Kidney (tissue), 14 donors: Measurements from ENCODE around the gene VTI1A. TPM values are rescaled to one million over a fixed set of nuclear protein-coding genes. Genes with fewer than 3 reads are reported as not detected.

Source experiments
- DNase-seq, 5 donors: peaks; one replicate each; pipeline ENCODE4 v3.0.0-alpha.2; 2013 to 2020
- FAIRE-seq: peaks from 2 replicates; lab custom pipeline; 2012; peaks lifted over from hg19 to GRCh38; lab: Jason Lieb, UNC
- H3K27ac ChIP-seq, 2 donors: one replicate each; pipeline ENCODE4 v1.7.0; 2013; ENCODE audit warnings: low read depth in 2 of 2, low read length in 2 of 2, inconsistent platforms in 1 of 2
- H3K27me3 ChIP-seq: one replicate; pipeline ENCODE4 v1.7.1; 2013; ENCODE audit warnings: low read length, inconsistent platforms; ENCODE audit not compliant: control insufficient read depth, insufficient read depth
- H3K36me3 ChIP-seq, 3 donors: one replicate each; pipeline versions ENCODE4 v1.7.0 to v1.7.1; 2013; ENCODE audit warnings: low read length in 3 of 3, control low read depth in 1 of 3, inconsistent platforms in 1 of 3; ENCODE audit not compliant: insufficient read depth in 3 of 3, control insufficient read depth in 2 of 3
- H3K4me1 ChIP-seq, 3 donors: one replicate each; pipeline versions ENCODE4 v1.7.0 to v1.7.1; 2013; ENCODE audit warnings: low read length in 3 of 3, inconsistent platforms in 1 of 3, low read depth in 1 of 3; ENCODE audit not compliant: control insufficient read depth in 2 of 3, insufficient read depth in 2 of 3
- H3K4me3 ChIP-seq, 3 donors: one replicate each; pipeline versions ENCODE4 v1.7.0 to v1.8.1; 2013; ENCODE audit warnings: low read length in 3 of 3, control low read depth in 1 of 3, inconsistent platforms in 1 of 3
- H3K9ac ChIP-seq, 3 donors: one replicate each; pipeline versions ENCODE4 v1.7.0 to v1.7.1; 2013; ENCODE audit warnings: low read length in 3 of 3, control low read depth in 1 of 3, inconsistent platforms in 1 of 3
- H3K9me3 ChIP-seq, 3 donors: one replicate each; pipeline versions ENCODE4 v1.7.0 to v1.7.1; 2013; ENCODE audit warnings: low read length in 3 of 3, control low read depth in 1 of 3, inconsistent platforms in 1 of 3; ENCODE audit not compliant: control insufficient read depth in 2 of 3, insufficient read depth in 1 of 3
- intact Hi-C: fragments of 100-400 bp; cut with DNase I; formaldehyde crosslinking; loops from one replicate; pipeline ENCODE4 v1.11.1; 2022
- polyA plus RNA-seq: library from polyadenylated mRNA; stranded (reverse); fragments of 350-450 nt; fragmentation: Illumina TruSeq; extraction: RNeasy Lipid Tissue Mini Kit (QIAGEN cat#74804); gene quantifications from one replicate; pipeline ENCODE4 v1.2.3, GENCODE V29; 2014; ENCODE audit warnings: low read depth, low replicate concordance; ENCODE audit not compliant: insufficient read depth
- total RNA-seq: library from RNA; stranded (reverse); fragmentation: NEBNext Ultra II Directional; extraction: Animal tissue kit (Norgen Biotek cat#: 25700); gene quantifications from one replicate; pipeline ENCODE4 v1.2.1, GENCODE V29; 2021
- TF ChIP-seq, protein P1 (sequence below): IDR thresholded peaks from 3 replicates; pipeline ENCODE4 v1.5.1; 2012; ENCODE audit warnings: mild to moderate bottlenecking, moderate library complexity, borderline replicate concordance; ENCODE audit not compliant: insufficient read depth; ENCODE audit errors: extremely low read depth
- donor health status: control.
- donor health status: control.
- donor health status: control.
- donor health status: control.
- donor health status: control.
- donor health status: DM: yes; HTN: yes; CAD: no.
- donor health status: Normal renal cell carcinoma (clear cell type).

VTI1A gene
- total and polyA plus RNA-seq, 2 donors from 2014 or later, result 9.2 to 41.8 TPM

DNA sequence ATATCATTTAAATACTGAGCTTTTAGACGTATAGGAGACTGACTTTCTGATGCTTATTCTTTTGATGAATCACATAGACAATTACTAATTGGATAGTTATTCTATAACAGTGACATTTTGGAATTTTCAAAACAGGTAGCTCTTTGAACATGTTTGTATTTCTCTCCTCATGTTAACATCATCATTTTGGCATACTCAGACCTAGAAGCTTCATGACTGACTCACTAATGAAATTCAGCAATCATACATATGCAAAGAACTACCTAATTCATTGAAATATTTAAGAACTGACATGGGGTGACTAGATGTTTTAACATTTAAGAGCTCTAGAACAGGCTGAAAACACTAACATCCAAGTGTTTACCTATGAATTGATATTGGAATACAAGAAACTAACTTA lies 192.3 kb downstream of the VTI1A start:
- H3K9ac ChIP-seq, result no peak overlapping the region
- H3K36me3 ChIP-seq, result no peaks in the 10 kb centered on the region
- intact Hi-C loops, result no loop called here
- TF ChIP-seq, protein P1, sequence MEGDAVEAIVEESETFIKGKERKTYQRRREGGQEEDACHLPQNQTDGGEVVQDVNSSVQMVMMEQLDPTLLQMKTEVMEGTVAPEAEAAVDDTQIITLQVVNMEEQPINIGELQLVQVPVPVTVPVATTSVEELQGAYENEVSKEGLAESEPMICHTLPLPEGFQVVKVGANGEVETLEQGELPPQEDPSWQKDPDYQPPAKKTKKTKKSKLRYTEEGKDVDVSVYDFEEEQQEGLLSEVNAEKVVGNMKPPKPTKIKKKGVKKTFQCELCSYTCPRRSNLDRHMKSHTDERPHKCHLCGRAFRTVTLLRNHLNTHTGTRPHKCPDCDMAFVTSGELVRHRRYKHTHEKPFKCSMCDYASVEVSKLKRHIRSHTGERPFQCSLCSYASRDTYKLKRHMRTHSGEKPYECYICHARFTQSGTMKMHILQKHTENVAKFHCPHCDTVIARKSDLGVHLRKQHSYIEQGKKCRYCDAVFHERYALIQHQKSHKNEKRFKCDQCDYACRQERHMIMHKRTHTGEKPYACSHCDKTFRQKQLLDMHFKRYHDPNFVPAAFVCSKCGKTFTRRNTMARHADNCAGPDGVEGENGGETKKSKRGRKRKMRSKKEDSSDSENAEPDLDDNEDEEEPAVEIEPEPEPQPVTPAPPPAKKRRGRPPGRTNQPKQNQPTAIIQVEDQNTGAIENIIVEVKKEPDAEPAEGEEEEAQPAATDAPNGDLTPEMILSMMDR, result no peak
- FAIRE-seq (no peak), DNase-seq (no peak)
- H3K9me3 ChIP-seq, result no peaks in the 10 kb centered on the region
- no peak overlapping the region for H3K4me3 ChIP-seq
- no peaks in the 10 kb centered on the region for H3K27me3 ChIP-seq
- H3K27ac ChIP-seq, result no peak overlapping the region
- H3K4me1 ChIP-seq, result no peaks in the 10 kb centered on the region

- intact Hi-C loops, result no loop called here
- no peak for FAIRE-seq
- DNase-seq, result no peak
- Histone ChIP-seq H3K27ac (no peak overlapping the region), H3K4me1 (no peaks in the 10 kb centered on the region), H3K36me3 (no peaks in the 10 kb centered on the region), H3K9ac (no peak overlapping the region), H3K4me3 (no peak overlapping the region), H3K27me3 (no peaks in the 10 kb centered on the region), H3K9me3 (no peaks in the 10 kb centered on the region)
- TF ChIP-seq, protein P1, result no peak
These were observed 193.6 kb downstream of the VTI1A start for GRCh38 chr10:112640638-112641037.

DNA sequence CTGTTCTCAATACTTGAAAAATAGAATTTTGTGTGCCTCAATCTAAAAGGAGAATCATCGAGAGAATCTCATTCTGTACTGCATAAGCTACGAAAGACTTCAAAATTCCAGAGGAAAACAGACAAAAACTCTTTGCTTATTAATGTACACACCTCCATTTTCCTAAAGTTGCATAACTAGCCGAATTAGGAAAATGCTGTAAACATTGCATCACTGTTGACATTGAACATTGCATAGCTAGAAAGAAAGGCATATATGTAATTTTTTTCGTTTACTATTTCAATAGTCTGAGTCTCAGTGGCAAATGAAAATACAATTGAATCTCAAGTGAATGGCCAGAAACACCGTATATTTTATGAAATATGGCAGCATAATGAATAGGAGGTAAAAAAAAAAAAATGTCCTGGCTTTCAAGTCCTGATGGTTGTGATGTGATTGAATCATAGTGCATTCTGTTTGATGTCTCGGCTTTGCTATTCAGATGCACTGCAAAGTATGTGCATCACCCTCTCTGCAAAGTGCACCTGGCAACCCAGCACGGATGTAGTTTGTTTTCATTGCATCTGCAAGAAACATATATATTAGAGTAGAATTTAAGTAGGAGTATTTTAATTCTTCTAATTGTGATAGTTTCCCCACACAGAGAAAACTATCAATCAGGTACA lies 196.7 kb downstream of the VTI1A start:
- no peak overlapping the region for H3K27ac ChIP-seq
- H3K9ac ChIP-seq, result no peak overlapping the region
- no peaks in the 10 kb centered on the region for H3K36me3 ChIP-seq
- H3K27me3 ChIP-seq, result no peaks in the 10 kb centered on the region
- no peak for FAIRE-seq
- intact Hi-C loops, result no loop called here
- no peak for DNase-seq
- H3K4me3 ChIP-seq, result no peak overlapping the region
- TF ChIP-seq, protein P1, result no peak
- no peaks in the 10 kb centered on the region for H3K9me3 ChIP-seq
- no peaks in the 10 kb centered on the region for H3K4me1 ChIP-seq

DNA sequence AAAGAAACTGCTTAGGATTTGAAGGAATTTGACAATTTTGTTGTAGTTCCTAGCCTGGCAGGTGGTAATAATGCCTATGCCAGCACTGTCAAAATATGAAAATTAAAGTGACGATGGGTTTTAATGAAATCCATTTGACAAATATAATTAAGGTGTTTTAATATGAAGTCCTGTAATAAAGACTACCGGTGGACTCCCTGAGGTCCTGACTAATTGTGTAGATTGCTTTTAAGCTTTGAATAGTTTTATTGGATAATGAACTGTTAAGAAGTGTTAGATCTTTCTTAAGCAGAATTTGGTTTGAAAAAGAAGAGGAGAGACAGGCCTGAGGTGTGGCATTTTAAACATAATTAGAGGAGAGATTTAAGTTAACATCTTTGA lies 197.2 kb downstream of the VTI1A start:
- Histone ChIP-seq H3K27ac (no peak overlapping the region), H3K4me3 (no peak overlapping the region), H3K9me3 (no peaks in the 10 kb centered on the region), H3K9ac (no peak overlapping the region), H3K4me1 (no peaks in the 10 kb centered on the region), H3K27me3 (no peaks in the 10 kb centered on the region), H3K36me3 (no peaks in the 10 kb centered on the region)
- no peak for DNase-seq
- no peak for FAIRE-seq
- TF ChIP-seq, protein P1, result no peak
- intact Hi-C loops, result no loop called here
